Mesothelial cell of epicardium (in vitro differentiated cells): ENCODE measurements around the gene ARF1. TPM values are rescaled to one million over a fixed set of nuclear protein-coding genes. Genes with fewer than 3 reads are reported as not detected.

Experiments used
- DNase-seq, 2 experiments: peaks; one replicate each; pipeline ENCODE4 v3.0.0; 2021; ENCODE audit warnings: low spot score in 2 of 2; ENCODE audit not compliant: unreplicated experiment in 2 of 2
- H3K27ac Mint-ChIP-seq: 2 replicates; pipeline ENCODE4 v1.8.0; 2021; ENCODE audit warnings: mixed read lengths
- H3K27me3 Mint-ChIP-seq: 2 replicates; pipeline ENCODE4 v1.8.0; 2021; ENCODE audit warnings: low read depth, mixed read lengths
- H3K36me3 Mint-ChIP-seq: 2 replicates; pipeline ENCODE4 v1.8.0; 2021; ENCODE audit warnings: mixed read lengths
- H3K4me1 Mint-ChIP-seq: 2 replicates; pipeline ENCODE4 v1.8.0; 2021; ENCODE audit warnings: mixed read lengths
- H3K4me3 Mint-ChIP-seq: 2 replicates; pipeline ENCODE4 v1.8.0; 2021; ENCODE audit warnings: mild to moderate bottlenecking, moderate library complexity, mixed read lengths
- H3K9me3 Mint-ChIP-seq: 2 replicates; pipeline ENCODE4 v1.8.0; 2021; ENCODE audit warnings: mixed read lengths
- total RNA-seq: library from RNA; stranded (reverse); gene quantifications from 3 replicates; pipeline ENCODE4 v1.2.1, GENCODE V29; 2021
- TF ChIP-seq, protein P1 (sequence below): fragments of 200-600 bp; sonication (generic); IDR thresholded peaks from one replicate; pipeline ENCODE4 v1.5.0; 2021; ENCODE audit warnings: antibody characterized with exemption; ENCODE audit not compliant: unreplicated experiment

ARF1 gene
- total RNA-seq = 255 to 277 TPM (median 262 TPM) in 3 replicates

DNA sequence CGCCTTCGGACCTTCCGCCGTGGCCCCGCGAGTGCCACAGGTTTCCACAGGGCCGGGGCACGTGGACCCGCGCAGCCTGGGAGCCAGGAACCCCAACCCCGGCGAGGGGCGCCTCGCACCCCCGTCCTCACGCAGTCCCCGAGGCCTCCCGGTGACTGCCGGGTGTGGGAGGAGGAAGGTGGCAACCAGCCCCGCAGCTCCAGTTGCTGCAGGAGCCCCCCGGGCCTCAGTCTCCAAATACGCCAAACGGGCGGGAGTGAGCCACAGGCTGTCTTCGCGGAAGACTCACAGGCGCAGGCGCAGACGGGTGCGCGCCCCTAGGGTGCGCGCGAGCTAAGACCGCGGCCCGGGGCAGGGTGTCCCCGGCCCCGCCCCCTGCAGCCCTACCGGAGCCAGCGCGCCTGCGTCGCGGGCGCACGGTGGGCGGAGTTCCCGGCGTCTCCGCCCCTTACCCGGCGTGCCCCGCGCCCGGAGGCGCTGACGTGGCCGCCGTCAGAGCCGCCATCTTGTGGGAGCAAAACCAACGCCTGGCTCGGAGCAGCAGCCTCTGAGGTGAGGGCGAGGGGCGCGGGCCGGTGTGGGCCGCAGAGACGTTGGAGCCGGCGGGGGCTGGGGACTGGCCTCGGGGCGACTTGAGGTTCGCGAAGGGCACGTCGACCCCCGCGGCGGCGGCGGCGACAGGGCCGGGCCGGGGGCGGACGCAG lies at the start of gene ARF1:
ARF1 (plus strand) TSS at position 495 of the 704 bp plus-strand sequence. CDS start 14,407 bp downstream, outside the sequence.
- TF ChIP-seq, protein P1, sequence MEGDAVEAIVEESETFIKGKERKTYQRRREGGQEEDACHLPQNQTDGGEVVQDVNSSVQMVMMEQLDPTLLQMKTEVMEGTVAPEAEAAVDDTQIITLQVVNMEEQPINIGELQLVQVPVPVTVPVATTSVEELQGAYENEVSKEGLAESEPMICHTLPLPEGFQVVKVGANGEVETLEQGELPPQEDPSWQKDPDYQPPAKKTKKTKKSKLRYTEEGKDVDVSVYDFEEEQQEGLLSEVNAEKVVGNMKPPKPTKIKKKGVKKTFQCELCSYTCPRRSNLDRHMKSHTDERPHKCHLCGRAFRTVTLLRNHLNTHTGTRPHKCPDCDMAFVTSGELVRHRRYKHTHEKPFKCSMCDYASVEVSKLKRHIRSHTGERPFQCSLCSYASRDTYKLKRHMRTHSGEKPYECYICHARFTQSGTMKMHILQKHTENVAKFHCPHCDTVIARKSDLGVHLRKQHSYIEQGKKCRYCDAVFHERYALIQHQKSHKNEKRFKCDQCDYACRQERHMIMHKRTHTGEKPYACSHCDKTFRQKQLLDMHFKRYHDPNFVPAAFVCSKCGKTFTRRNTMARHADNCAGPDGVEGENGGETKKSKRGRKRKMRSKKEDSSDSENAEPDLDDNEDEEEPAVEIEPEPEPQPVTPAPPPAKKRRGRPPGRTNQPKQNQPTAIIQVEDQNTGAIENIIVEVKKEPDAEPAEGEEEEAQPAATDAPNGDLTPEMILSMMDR = no peak
- no peaks in the 10 kb centered on the region for H3K9me3 Mint-ChIP-seq
- H3K27me3 Mint-ChIP-seq = no peaks in the 10 kb centered on the region
- peak; percentile 95 to 98 for DNase-seq
- H3K4me1 Mint-ChIP-seq = peaks cover 38% of the 10 kb centered on the region
- H3K27ac Mint-ChIP-seq = peak within 1 kb of the TSS; percentile 99
- peak within 1 kb of the TSS; percentile 97 for H3K4me3 Mint-ChIP-seq
- no peaks in the 10 kb centered on the region for H3K36me3 Mint-ChIP-seq

DNA sequence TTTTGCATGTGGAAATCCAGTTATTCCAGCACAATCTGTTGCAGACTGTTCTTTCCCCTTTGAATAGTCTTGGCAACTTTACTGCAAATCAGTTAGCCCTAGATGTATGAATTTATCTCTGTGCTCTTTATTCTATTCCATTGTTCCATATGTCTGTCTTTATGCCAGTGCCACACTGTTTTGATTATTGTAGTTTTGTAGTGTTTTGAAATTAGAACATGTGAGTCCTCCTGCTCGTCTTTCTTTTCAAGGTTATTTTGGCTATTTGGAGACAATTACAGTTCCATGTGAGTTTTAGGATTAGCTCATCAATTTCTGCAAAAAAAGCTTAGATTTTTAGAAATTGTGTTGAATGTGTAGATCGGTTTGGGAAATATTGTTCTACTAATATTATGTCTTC lies 49.1 kb upstream of the ARF1 start:
- Mint-ChIP-seq H3K4me1 (peaks cover 2% of the 10 kb centered on the region), H3K27ac (no peak overlapping the region), H3K9me3 (peaks cover 14% of the 10 kb centered on the region), H3K4me3 (no peak overlapping the region), H3K27me3 (peaks cover 50% of the 10 kb centered on the region), H3K36me3 (no peaks in the 10 kb centered on the region)
- DNase-seq = no peak
- TF ChIP-seq, protein P1 = no peak

DNA sequence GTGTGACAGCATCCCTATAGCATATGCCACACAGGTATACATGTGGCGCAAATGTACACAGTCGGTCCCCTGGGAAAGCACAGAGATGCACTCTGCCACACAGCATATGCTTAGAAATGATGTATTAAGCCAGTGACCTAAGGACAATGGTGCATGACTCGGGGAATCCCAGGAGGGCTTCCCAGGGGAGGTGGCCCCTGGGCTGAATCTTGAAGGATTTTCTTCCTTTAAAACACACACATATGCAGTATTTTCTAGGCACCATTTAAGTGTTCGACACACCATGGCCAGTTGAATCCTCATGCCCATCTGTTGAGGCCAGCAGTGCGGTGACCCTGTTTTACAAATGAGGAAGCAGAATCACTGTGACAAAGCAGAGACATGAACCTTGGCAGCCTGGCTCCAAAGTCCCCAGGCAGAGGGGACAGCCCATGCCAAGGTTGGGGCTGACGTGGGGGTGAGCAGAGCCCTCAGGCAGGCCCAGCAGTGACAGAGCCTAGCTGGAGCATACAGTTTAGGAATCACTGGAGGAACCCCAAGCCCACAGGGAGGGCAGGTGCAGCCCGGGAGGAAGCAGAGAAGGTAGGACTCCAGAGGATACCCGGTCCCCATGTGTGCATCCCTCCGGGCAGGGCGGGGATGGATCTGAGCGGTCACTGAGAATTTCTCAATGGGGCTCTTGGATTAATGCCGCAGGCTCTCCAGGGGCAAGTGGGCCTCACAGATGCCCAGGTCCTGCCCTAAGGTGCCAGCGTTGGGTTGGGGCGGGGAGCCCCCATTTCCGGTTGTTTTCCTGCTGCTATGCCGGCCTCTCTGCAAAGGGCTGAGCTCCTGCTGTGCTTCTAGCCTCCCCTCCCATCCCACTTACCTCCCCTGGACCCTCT lies 47.3 kb upstream of the ARF1 start:
- no peak overlapping the region for H3K27ac Mint-ChIP-seq
- no peak for DNase-seq
- H3K4me3 Mint-ChIP-seq = no peak overlapping the region
- TF ChIP-seq, protein P1 = no peak
- no peaks in the 10 kb centered on the region for H3K36me3 Mint-ChIP-seq
- H3K4me1 Mint-ChIP-seq = peaks cover 2% of the 10 kb centered on the region
- H3K27me3 Mint-ChIP-seq = peaks cover 62% of the 10 kb centered on the region
- peaks cover 14% of the 10 kb centered on the region for H3K9me3 Mint-ChIP-seq

DNA sequence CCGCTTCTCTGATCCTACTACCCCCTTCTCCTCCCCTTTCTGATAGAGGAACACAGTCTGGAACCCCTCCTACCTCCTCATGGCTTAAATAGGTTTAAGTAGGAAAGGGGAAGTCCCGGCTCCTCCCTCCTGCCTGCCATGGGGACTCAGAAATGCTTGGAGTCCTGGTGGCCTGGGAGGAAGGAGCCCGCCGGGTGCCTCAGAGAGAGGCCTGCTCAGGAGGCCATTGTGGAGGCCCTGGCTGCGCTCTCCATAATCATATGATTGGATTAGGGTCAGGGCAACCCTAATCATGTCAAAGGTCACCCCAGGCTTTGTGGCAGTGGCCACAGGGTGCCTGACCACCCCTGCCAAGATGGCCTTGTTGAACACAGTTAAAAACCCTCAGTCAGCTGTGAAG lies 46.7 kb upstream of the ARF1 start:
- no peak for DNase-seq
- no peak overlapping the region for H3K27ac Mint-ChIP-seq
- TF ChIP-seq, protein P1 = no peak
- no peaks in the 10 kb centered on the region for H3K36me3 Mint-ChIP-seq
- H3K9me3 Mint-ChIP-seq = peaks cover 14% of the 10 kb centered on the region
- peaks cover 2% of the 10 kb centered on the region for H3K4me1 Mint-ChIP-seq
- no peak overlapping the region for H3K4me3 Mint-ChIP-seq
- H3K27me3 Mint-ChIP-seq = peaks cover 67% of the 10 kb centered on the region

DNA sequence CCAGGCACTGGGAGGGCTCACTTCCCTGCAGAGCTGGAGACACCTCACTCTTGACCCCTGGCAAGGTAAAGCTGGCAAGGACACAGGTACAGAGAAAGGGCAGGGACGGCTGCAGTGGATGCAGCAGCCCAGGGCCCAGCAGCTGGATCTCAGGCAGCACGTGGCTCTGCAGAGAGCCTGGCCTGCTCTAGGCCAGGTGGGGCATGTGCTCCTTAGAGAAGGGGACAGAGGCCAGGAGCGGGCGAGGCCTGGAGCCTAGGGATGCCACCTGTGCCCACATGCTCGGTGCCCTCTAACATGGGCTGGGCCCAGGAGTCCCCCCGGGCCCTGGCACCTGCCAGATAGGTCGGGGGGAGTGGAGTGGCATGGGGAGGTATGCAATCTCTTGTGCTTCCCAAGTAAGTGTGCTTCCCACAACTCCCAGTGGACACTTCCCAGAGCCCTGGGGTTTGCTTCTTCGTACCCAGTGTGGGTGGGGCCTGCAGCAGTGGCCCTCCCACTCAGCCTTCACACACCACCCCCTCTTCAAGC lies 45.7 kb upstream of the ARF1 start:
- DNase-seq = no peak
- no peak overlapping the region for H3K4me3 Mint-ChIP-seq
- H3K27ac Mint-ChIP-seq = no peak overlapping the region
- TF ChIP-seq, protein P1 = no peak
- H3K4me1 Mint-ChIP-seq = peaks cover 2% of the 10 kb centered on the region
- no peaks in the 10 kb centered on the region for H3K36me3 Mint-ChIP-seq
- H3K9me3 Mint-ChIP-seq = peaks cover 14% of the 10 kb centered on the region
- peaks cover 61% of the 10 kb centered on the region for H3K27me3 Mint-ChIP-seq
